K562 (cell line): Measurements from ENCODE around the gene PDE11A. TPM values are rescaled to one million over a fixed set of nuclear protein-coding genes. Genes with fewer than 3 reads are reported as not detected.

Experiments
- EP300 ChIP-seq: IDR thresholded peaks from 2 replicates; pipeline ENCODE4 v1.6.1; 2012; ENCODE audit warnings: low read length, improper control_type of control experiment
- HLTF ChIP-seq: fragments of 450-650 bp; IDR thresholded peaks from 2 replicates; pipeline ENCODE4 v1.6.1; 2016
- HMG20A ChIP-seq: fragments of 450-650 bp; formaldehyde crosslinking; conservative IDR thresholded peaks from 2 replicates; pipeline ENCODE4 v1.4.0; 2020; ENCODE audit warnings: mild to moderate bottlenecking, mixed read lengths
- LCOR ChIP-seq: sonication (generic); formaldehyde crosslinking; IDR thresholded peaks from 2 replicates; pipeline ENCODE4 v1.8.0; 2022; ENCODE audit warnings: mild to moderate bottlenecking, missing genetic modification reagents
- PPARD ChIP-seq: fragments of 250-450 bp; sonication (Bioruptor Pico); IDR thresholded peaks from 2 replicates; pipeline ENCODE4 v1.8.0; 2022; ENCODE audit warnings: inconsistent platforms, mild to moderate bottlenecking, moderate library complexity
- RHOXF2B ChIP-seq: fragments of 250-450 bp; sonication (Bioruptor Pico); conservative IDR thresholded peaks from 2 replicates; pipeline ENCODE4 v1.5.1; 2021
- TAL1 ChIP-seq: fragments of 450-650 bp; IDR thresholded peaks from 2 replicates; pipeline ENCODE4 v1.6.1; 2016; ENCODE audit warnings: mild to moderate bottlenecking
- TARDBP ChIP-seq: fragments of 450-650 bp; IDR thresholded peaks from 2 replicates; pipeline ENCODE4 v1.6.1; 2016
- TBP ChIP-seq: optimal IDR thresholded peaks from 2 replicates; pipeline ENCODE3; 2011; ENCODE audit warnings: low read depth, low read length, improper control_type of control experiment
- ZNF212 ChIP-seq: fragments of 450-650 bp; formaldehyde crosslinking; IDR thresholded peaks from 2 replicates; pipeline ENCODE4 v1.4.0; 2020; ENCODE audit warnings: mild to moderate bottlenecking
- ZNF23 ChIP-seq: fragments of 250-450 bp; sonication (Bioruptor Pico); IDR thresholded peaks from 2 replicates; pipeline ENCODE4 v1.4.0; 2020; ENCODE audit warnings: mild to moderate bottlenecking
- ZNF282 ChIP-seq: sonication (generic); formaldehyde crosslinking; IDR thresholded peaks from 2 replicates; pipeline ENCODE4 v1.8.1; 2023; ENCODE audit warnings: missing genetic modification reagents
- ZNF3 ChIP-seq: fragments of 250-450 bp; sonication (Bioruptor Pico); IDR thresholded peaks from 2 replicates; pipeline ENCODE4 v1.5.0; 2021; ENCODE audit warnings: mild to moderate bottlenecking, moderate library complexity
- ZNF764 ChIP-seq: fragments of 250-450 bp; sonication (Bioruptor Pico); IDR thresholded peaks from 2 replicates; pipeline ENCODE4 v1.4.0; 2020; ENCODE audit warnings: low read depth, mild to moderate bottlenecking, moderate library complexity
- polyA plus RNA-seq, 8 experiments: library from polyadenylated mRNA; depleted of rRNA in 4 of 8; stranded (reverse) in 5 of 8; unstranded in 3 of 8; fragments of >200 nt; fragmentation: Nextera tagmentation in 2 of 8; fragmentation: Illumina TruSeq in 1 of 8; extraction: Ambion mirVana in 2 of 8; extraction: Trizol in 1 of 8; gene quantifications; 2 replicates each; pipeline versions ENCODE4 v1.2.1 to v1.2.3, GENCODE V29; 2011 to 2014; ENCODE audit warnings: inconsistent platforms in 1 of 8, missing spikeins in 1 of 8
- total RNA-seq, 7 experiments: library from RNA; depleted of rRNA in 6 of 7; stranded (reverse); fragments of >200 nt in 6 of 7; fragmentation: Illumina TruSeq in 2 of 7; extraction: Trizol in 2 of 7; gene quantifications; 2 replicates each; pipeline versions ENCODE4 v1.2.1 to v1.2.3, GENCODE V29; 2011 to 2021; ENCODE audit warnings: low replicate concordance in 1 of 7
- TF ChIP-seq, protein P1 (sequence below): sonication (generic); formaldehyde crosslinking; IDR thresholded peaks from 2 replicates; pipeline ENCODE4 v1.8.0; 2022; ENCODE audit warnings: mild to moderate bottlenecking, missing genetic modification reagents
- TF ChIP-seq, protein P2 (sequence below): sonication (generic); formaldehyde crosslinking; IDR thresholded peaks from 2 replicates; pipeline ENCODE4 v1.8.0; 2023; ENCODE audit warnings: missing genetic modification reagents, mild to moderate bottlenecking, borderline replicate concordance
- TF ChIP-seq, protein P3 (sequence below): fragments of 450-650 bp; formaldehyde crosslinking; IDR thresholded peaks from 2 replicates; pipeline ENCODE4 v1.4.0; 2020; ENCODE audit warnings: mild to moderate bottlenecking, moderate library complexity
- TF ChIP-seq, protein P4 (sequence below): fragments of 450-650 bp; formaldehyde crosslinking; IDR thresholded peaks from 2 replicates; pipeline ENCODE4 v1.4.0; 2020; ENCODE audit warnings: mild to moderate bottlenecking, mixed read lengths
- TF ChIP-seq, protein P5 (sequence below): sonication (generic); formaldehyde crosslinking; IDR thresholded peaks from 2 replicates; pipeline ENCODE4 v1.8.1; 2023; ENCODE audit warnings: mild to moderate bottlenecking, missing genetic modification reagents

Gene PDE11A
- total and polyA plus RNA-seq, 9 of the 15 experiments (the other 6 are each of a cell fraction or from before 2014, with no cell fraction given): 3.2 to 22.1 (median 5.7) TPM

DNA sequence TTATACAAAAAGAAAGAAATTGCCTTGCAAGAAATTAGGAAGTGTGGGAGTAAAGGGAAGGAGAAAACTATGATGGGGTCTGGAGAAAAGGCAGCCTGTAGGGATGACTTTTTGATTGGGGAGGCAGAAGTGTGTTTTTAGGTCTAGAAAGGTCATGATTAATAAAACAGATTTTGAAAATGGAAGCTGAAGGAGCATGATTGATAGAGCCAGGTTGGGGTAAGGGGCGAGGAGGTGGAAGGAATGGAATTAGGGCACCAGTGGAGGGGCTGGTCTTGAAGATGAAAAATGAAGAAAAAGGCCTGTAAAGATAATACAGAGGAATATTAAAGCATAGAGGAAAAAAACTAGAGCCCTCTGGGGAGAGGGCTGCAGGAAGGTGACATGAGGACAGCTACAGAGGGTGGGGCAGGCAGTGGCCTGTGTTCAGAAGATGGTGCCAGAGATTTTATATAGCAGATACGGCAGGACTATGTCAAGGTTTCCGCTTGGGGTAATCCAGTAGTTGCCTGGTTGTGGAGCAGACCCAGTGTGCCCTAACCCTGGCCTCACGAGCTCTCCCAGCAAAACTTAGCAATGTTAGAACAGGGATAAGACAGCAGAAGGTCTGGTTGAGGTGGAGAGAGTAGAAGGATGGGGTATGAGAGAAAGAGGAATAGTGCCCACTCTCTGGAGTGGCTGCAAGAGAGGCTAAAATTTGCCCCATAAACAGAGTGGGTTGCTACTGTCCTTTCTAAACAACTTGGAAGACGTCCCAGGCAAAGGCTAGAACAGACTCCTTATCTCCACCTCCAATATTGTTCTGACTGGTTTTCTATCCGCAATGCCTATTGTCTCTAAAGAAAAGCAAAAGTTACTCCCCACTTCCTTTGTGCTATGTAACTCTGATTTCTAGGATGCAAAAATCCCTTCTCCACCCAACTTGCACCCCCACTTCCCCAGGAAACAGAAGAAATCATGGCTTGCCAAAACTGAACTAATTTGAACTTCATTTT lies 392.7 kb downstream of the PDE11A start (continued):
- peak; percentile 40 for TF ChIP-seq EP300
- TF ChIP-seq, protein P1, sequence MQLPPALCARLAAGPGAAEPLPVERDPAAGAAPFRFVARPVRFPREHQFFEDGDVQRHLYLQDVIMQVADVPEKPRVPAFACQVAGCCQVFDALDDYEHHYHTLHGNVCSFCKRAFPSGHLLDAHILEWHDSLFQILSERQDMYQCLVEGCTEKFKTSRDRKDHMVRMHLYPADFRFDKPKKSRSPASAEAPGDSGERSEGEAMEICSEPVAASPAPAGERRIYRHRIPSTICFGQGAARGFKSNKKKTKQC (CRISPR knock-in tag): no peak
- no peak for TF ChIP-seq TARDBP
- no peak for TF ChIP-seq ZNF764 (CRISPR knock-in tag)
- TF ChIP-seq, protein P2, sequence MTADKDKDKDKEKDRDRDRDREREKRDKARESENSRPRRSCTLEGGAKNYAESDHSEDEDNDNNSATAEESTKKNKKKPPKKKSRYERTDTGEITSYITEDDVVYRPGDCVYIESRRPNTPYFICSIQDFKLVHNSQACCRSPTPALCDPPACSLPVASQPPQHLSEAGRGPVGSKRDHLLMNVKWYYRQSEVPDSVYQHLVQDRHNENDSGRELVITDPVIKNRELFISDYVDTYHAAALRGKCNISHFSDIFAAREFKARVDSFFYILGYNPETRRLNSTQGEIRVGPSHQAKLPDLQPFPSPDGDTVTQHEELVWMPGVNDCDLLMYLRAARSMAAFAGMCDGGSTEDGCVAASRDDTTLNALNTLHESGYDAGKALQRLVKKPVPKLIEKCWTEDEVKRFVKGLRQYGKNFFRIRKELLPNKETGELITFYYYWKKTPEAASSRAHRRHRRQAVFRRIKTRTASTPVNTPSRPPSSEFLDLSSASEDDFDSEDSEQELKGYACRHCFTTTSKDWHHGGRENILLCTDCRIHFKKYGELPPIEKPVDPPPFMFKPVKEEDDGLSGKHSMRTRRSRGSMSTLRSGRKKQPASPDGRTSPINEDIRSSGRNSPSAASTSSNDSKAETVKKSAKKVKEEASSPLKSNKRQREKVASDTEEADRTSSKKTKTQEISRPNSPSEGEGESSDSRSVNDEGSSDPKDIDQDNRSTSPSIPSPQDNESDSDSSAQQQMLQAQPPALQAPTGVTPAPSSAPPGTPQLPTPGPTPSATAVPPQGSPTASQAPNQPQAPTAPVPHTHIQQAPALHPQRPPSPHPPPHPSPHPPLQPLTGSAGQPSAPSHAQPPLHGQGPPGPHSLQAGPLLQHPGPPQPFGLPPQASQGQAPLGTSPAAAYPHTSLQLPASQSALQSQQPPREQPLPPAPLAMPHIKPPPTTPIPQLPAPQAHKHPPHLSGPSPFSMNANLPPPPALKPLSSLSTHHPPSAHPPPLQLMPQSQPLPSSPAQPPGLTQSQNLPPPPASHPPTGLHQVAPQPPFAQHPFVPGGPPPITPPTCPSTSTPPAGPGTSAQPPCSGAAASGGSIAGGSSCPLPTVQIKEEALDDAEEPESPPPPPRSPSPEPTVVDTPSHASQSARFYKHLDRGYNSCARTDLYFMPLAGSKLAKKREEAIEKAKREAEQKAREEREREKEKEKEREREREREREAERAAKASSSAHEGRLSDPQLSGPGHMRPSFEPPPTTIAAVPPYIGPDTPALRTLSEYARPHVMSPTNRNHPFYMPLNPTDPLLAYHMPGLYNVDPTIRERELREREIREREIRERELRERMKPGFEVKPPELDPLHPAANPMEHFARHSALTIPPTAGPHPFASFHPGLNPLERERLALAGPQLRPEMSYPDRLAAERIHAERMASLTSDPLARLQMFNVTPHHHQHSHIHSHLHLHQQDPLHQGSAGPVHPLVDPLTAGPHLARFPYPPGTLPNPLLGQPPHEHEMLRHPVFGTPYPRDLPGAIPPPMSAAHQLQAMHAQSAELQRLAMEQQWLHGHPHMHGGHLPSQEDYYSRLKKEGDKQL (CRISPR knock-in tag): no peak
- TF ChIP-seq HLTF: no peak
- no peak for TF ChIP-seq ZNF282 (CRISPR knock-in tag)
- TF ChIP-seq, protein P3, sequence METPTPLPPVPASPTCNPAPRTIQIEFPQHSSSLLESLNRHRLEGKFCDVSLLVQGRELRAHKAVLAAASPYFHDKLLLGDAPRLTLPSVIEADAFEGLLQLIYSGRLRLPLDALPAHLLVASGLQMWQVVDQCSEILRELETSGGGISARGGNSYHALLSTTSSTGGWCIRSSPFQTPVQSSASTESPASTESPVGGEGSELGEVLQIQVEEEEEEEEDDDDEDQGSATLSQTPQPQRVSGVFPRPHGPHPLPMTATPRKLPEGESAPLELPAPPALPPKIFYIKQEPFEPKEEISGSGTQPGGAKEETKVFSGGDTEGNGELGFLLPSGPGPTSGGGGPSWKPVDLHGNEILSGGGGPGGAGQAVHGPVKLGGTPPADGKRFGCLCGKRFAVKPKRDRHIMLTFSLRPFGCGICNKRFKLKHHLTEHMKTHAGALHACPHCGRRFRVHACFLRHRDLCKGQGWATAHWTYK (CRISPR knock-in tag): 0 out of 2 replicates have a peak, but pooled peaks have one; percentile 63
- TF ChIP-seq TAL1: peak; percentile 38
- TF ChIP-seq PPARD (CRISPR knock-in tag): no peak
- TF ChIP-seq RHOXF2B (CRISPR knock-in tag): no peak
- TF ChIP-seq ZNF212 (CRISPR knock-in tag): no peak
- TF ChIP-seq TBP: no peak
- TF ChIP-seq LCOR (CRISPR knock-in tag): no peak
- TF ChIP-seq, protein P4, sequence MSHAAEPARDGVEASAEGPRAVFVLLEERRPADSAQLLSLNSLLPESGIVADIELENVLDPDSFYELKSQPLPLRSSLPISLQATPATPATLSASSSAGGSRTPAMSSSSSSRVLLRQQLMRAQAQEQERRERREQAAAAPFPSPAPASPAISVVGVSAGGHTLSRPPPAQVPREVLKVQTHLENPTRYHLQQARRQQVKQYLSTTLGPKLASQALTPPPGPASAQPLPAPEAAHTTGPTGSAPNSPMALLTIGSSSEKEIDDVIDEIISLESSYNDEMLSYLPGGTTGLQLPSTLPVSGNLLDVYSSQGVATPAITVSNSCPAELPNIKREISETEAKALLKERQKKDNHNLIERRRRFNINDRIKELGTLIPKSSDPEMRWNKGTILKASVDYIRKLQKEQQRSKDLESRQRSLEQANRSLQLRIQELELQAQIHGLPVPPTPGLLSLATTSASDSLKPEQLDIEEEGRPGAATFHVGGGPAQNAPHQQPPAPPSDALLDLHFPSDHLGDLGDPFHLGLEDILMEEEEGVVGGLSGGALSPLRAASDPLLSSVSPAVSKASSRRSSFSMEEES (CRISPR knock-in tag): no peak
- TF ChIP-seq ZNF23 (CRISPR knock-in tag): no peak
- TF ChIP-seq ZNF3 (CRISPR knock-in tag): no peak
- TF ChIP-seq, protein P5, sequence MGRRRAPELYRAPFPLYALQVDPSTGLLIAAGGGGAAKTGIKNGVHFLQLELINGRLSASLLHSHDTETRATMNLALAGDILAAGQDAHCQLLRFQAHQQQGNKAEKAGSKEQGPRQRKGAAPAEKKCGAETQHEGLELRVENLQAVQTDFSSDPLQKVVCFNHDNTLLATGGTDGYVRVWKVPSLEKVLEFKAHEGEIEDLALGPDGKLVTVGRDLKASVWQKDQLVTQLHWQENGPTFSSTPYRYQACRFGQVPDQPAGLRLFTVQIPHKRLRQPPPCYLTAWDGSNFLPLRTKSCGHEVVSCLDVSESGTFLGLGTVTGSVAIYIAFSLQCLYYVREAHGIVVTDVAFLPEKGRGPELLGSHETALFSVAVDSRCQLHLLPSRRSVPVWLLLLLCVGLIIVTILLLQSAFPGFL: no peak
- no peak for TF ChIP-seq HMG20A (CRISPR knock-in tag)
